GM21526 (cell line): ENCODE measurements around the gene DNAI1.

Source experiments
- ATAC-seq: cut with Tn5 transposase; IDR thresholded peaks from one replicate; pipeline ENCODE4 v1.9.1; 2021; ENCODE audit warnings: moderate library complexity; ENCODE audit not compliant: unreplicated experiment, low FRiP score

Gene DNAI1

DNA sequence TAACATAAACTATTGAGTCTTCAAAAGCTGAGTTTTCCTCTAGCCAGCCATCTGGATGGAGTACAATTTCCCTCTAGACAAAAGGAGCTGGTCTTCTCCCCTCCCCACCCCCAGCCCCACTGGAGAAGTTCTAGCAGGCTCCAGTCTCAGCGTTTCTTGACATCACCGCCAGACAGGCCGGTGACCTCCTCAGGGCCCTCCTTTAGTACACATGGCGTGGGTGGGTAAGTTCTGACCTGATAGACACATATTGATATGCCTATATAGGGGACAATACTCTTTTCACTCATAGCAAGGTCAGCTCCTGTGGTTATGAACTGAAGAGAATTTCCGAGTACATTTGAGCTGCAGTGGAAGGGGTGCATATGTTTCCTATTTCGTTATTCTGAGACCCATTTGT lies 27.2 kb downstream of the DNAI1 start:
- ATAC-seq, result no peak

DNA sequence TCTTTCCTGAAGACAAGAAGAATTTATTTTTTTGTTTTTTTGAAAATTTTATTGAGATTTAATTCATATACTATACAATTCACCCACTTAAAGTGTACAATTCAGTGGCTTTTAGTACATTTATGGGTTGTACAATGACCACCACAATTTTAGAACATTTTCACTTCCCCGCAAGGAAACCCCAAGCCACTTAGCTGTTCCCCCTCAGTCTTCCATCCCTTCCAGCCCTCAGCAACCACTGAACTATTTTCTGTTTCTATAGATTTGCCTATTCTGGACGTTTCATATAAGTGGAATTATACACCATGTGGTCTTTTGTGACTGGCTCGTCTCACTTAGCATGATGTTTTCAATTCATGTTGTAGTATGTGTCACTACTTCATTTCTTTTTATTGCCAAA lies 28.0 kb downstream of the DNAI1 start:
- no peak for ATAC-seq

DNA sequence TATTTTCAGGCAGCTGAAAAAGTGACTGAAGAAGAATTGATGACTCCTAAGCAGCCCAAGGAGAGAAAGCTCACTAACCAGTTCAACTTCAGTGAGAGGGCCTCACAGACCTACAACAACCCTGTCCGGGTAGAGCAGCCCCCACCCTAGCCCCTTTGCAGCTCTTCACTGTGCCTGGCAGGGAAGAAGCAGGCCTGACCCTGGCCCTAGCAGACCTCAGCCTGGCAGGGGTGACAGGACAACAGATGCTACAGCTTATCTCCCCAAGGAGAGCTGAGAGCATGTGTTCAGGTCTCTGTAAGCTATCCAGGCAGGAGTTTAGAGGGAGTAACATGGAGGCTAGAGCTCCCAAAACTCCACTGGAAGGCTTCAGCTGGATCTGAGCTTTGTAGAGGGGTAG lies 31.8 kb downstream of the DNAI1 start:
- ATAC-seq, result no peak

GRCh38 chr9:34490760-34491159 lies 32.2 kb downstream of the DNAI1 start:
- ATAC-seq, result no peak

DNA sequence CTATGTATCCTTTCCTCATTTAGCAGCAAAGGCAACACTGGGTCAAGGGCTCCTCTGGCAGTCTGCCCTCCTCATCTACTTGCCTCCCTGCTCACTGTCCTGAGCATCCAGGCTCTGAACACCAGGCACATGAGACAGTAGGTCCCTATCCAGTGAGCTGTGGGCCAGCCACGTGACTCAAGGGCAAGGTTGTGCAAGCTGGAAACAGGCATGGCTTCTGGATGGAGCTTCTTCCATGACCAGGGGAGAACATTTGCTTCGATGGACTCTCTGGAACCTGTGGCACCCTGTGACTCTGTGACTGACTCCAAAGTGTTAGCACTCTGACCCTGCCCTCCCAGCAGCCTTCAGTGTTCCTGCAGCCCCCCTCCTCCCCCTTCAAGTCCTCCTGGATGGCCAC lies 33.0 kb downstream of the DNAI1 start:
- no peak for ATAC-seq

GRCh38 chr9:34492051-34492450 lies 33.4 kb downstream of the DNAI1 start:
- no peak for ATAC-seq

DNA sequence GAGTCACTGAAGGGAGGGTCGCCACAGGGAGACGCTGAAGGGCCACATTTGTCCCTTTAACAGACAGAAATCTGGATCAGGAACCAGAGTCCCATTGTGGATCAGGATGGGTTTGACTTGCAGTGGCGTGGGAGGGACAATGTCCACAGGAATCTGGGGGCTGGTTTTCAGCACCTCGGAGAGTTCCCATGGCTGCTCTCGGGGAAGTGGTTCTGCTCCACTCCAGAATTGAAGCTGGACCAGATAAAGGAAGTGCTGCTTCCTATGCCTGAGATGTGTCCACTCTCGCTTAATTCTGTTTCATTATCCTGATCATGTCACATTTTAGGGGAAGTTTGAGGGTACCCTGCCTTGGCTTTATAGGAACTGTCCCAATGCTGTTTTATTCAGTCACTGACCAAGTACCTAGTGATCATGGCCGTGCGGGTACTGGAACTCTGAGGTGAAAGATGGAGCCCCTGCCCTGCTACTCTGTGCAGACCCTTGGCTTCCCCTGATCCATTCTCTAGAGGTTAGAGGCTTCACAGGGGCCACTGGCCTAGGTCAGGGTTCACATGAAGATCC lies 35.4 kb downstream of the DNAI1 start:
- ATAC-seq, result no peak

- ATAC-seq, result no peak
Observed at GRCh38 chr9:34496149-34496712, 37.6 kb downstream of the DNAI1 start.

- no peak for ATAC-seq
Observed at GRCh38 chr9:34498553-34498952, 39.9 kb downstream of the DNAI1 start.

GRCh38 chr9:34499076-34499475 lies 40.5 kb downstream of the DNAI1 start:
- ATAC-seq, result no peak

DNA sequence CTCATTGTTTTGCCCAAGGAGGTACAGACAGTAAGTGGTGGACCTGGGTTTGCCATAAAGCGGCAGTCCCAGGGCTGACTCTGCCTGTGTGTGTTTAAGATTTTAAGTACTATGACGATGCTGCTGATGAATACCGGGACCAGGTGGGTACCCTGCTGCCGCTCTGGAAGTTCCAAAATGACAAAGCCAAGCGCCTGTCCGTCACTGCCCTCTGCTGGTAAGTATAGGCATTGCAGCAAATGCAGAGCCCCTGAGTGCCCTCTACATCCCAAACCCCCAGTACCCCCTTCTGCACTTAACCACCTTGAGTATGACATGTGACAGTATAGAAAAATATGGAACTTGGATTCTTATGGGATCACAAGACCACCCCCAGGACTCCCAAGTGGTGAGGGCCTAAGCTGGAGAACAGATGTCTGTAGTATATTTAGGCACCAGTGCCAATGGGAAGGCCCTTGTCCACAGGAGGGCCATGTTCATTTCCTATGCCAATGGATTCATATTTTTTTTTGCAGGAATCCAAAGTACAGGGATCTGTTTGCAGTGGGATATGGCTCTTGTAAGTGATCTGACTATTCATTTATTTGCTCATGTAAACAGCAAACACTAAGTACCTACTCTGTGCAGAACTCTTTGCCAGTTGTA lies 42.1 kb downstream of the DNAI1 start:
- no peak for ATAC-seq

DNA sequence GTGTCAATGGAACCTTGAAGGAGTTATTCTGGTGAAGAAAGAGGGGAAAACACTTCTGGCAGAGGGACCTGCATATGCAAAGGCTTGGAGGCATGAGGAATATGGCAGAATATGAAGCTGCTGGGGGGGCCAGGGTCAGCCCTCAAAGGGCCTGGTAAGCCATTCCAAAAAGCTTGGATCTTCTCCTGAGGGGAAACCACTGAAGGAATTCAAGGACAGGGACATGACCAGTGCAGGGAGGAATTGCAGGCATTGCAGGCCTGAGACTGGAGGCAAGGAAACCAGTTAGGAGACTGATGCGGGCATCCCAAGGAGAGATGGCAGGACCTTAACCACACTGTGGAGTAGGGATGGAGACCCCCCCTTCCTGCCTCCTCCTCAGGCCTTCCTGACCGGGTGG lies 42.8 kb downstream of the DNAI1 start:
- no peak for ATAC-seq

- ATAC-seq, result no peak
Observed at GRCh38 chr9:34501889-34502425, 43.4 kb downstream of the DNAI1 start.

DNA sequence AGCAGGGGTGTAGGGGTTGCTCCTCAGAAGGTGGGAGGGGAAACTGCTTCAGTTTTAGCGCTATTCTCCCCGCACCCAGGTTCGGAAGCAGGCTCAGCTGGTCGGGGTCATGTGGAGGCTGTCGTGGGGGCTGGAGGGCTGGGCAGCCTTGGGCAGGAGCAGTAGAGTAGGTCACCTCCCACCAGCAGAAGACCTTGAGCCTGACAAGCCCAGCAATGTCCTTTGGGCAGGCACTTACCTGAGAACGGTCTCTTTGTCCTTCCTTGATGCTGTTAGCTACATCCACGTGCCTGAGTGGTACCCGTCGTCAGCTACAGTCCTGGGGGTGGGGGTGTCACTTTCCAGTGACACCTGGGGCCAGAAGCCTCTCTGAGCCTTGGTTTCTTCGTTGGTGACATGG lies 43.9 kb downstream of the DNAI1 start:
- ATAC-seq, result no peak

- ATAC-seq, result no peak
Observed at GRCh38 chr9:34502891-34503290, 44.3 kb downstream of the DNAI1 start.

GRCh38 chr9:34503406-34503805 lies 44.8 kb downstream of the DNAI1 start:
- ATAC-seq, result no peak

DNA sequence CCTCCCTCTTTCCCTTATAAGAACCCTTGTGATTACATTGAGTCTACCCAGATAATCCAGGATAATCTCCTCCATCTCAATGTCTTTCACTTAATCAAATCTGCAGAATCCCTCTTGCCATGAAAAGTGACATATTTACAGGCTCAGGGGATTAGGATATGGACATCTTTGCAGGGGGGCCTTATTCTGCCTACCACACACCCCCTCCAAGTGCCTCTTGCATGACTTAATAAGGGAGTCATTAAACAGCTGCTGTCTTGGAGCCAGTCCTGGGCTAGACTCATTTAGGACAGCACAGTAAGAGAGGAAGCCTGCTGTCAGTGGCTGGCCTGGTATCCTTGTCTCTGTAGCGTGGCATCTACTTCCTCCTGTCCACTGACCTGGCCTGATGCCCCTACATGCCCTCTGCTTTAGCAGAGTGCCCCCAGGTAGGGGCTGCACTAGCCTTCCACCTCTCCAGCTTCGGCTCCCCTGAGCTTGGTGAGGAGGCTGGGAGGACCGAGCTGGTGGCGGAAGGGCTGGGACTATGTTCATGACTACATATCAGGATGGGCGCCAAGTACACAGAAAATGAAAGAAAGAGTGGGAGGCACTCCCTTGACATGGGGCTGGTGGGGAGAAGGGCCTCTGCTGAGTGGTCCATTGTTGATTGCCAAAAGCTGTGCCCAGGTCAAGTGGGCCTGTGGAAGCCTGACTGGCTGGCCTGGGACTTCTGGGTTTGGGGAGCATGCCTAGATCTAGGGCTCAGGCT lies 46.9 kb downstream of the DNAI1 start:
- no peak for ATAC-seq

DNA sequence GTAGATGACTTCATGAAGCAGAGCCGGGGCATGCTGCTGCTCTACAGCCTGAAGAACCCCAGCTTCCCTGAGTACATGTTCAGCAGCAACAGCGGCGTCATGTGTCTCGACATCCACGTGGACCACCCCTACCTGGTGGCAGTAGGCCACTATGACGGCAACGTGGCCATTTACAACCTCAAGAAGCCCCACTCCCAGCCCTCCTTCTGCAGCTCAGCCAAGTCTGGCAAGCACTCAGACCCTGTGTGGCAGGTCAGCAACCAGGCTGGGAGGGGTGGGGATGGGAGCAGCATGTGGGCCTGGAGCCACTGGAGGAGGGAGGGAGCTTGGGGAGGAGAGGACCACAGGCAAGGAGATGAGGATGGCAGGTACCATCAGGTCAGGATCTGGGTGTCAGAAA lies 48.0 kb downstream of the DNAI1 start:
- no peak for ATAC-seq

GRCh38 chr9:34507556-34507955 lies 49.0 kb downstream of the DNAI1 start:
- no peak for ATAC-seq

GRCh38 chr9:34507966-34508365 lies 49.4 kb downstream of the DNAI1 start:
- ATAC-seq, result no peak

GRCh38 chr9:34508463-34508862 lies 49.9 kb downstream of the DNAI1 start:
- ATAC-seq, result no peak
